GM12874 (cell line): ENCODE data around the gene CPSF7.

Source experiments
- TF ChIP-seq, protein P1 (sequence below): IDR thresholded peaks from 2 replicates; pipeline ENCODE4 v1.5.1; 2011; ENCODE audit warnings: low read depth, mild to moderate bottlenecking, control low read depth, low read length, moderate library complexity; ENCODE audit not compliant: insufficient read depth

CPSF7 gene

GRCh38 chr11:61401573-61401972 lies 28.2 kb downstream of the CPSF7 start:
- TF ChIP-seq, protein P1, sequence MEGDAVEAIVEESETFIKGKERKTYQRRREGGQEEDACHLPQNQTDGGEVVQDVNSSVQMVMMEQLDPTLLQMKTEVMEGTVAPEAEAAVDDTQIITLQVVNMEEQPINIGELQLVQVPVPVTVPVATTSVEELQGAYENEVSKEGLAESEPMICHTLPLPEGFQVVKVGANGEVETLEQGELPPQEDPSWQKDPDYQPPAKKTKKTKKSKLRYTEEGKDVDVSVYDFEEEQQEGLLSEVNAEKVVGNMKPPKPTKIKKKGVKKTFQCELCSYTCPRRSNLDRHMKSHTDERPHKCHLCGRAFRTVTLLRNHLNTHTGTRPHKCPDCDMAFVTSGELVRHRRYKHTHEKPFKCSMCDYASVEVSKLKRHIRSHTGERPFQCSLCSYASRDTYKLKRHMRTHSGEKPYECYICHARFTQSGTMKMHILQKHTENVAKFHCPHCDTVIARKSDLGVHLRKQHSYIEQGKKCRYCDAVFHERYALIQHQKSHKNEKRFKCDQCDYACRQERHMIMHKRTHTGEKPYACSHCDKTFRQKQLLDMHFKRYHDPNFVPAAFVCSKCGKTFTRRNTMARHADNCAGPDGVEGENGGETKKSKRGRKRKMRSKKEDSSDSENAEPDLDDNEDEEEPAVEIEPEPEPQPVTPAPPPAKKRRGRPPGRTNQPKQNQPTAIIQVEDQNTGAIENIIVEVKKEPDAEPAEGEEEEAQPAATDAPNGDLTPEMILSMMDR, result no peak

DNA sequence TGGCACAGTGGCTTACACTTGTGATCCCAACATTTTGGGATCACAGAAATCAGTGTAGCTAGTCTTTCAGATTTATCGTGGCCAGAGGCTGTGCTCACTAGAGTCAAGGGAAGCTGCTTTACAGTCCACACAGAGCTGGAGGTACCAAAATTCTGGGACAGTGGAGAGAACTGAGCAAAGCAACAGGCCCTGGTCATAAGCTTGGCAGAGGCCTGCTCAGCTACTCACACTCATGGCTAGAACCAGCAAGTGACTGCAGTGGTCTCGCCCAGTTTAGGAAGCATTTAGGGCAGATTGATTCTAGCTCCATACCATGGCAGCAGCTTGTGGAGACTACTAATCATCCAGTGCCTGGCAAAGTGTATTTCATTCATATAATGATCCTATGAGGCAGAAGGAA lies 28.6 kb downstream of the CPSF7 start:
- TF ChIP-seq, protein P1, result no peak

GRCh38 chr11:61392981-61393595 lies 36.7 kb downstream of the CPSF7 start:
- TF ChIP-seq, protein P1, result peak; percentile 26; the same call in 1 of the 2 replicates

- TF ChIP-seq, protein P1, result no peak
Observed at GRCh38 chr11:61390161-61390560, 39.6 kb downstream of the CPSF7 start.

GRCh38 chr11:61384271-61385242 lies 45.2 kb downstream of the CPSF7 start:
- TF ChIP-seq, protein P1, result peak; percentile 55

- TF ChIP-seq, protein P1, result no peak
Observed at GRCh38 chr11:61380884-61381283, 48.9 kb downstream of the CPSF7 start.

- TF ChIP-seq, protein P1, result no peak
Observed at GRCh38 chr11:61378713-61379313, 51.0 kb downstream of the CPSF7 start.
